GM23338 (cell line): Measurements from ENCODE around the gene FAM76A. TPM values are rescaled to one million over a fixed set of nuclear protein-coding genes. Genes with fewer than 3 reads are reported as not detected.
"Not testable (repeated sequence)": the region's sequence is repeated elsewhere in the genome, so short reads cannot be mapped to it uniquely, and the experiment has no call there.

Experiments used
- ATAC-seq: fragments of 200-7000 bp; cut with Tn5 transposase; 3 replicates; pipeline ENCODE4 v1.9.1; 2020
- DNase-seq: peaks from one replicate; pipeline ENCODE4 v3.0.0-alpha.2; 2015; ENCODE audit warnings: low spot score
- H2AFZ ChIP-seq: fragments of 200-600 bp; sonication (generic); 2 replicates; pipeline ENCODE4 v1.8.0; 2016; ENCODE audit warnings: antibody characterized with exemption, mild to moderate bottlenecking, moderate library complexity
- H3F3A ChIP-seq: fragments of 200-600 bp; sonication (generic); replicated peaks from 2 replicates; pipeline ENCODE4 v1.8.0; 2017; ENCODE audit warnings: antibody characterized with exemption, mixed run types, low read depth
- H3K27ac ChIP-seq: fragments of 200-600 bp; sonication (generic); 2 replicates; pipeline ENCODE4 v1.6.1; 2016; ENCODE audit warnings: low read depth
- H3K27me3 ChIP-seq: fragments of 200-600 bp; sonication (generic); 2 replicates; pipeline ENCODE4 v1.8.0; 2016; ENCODE audit warnings: mild to moderate bottlenecking, mixed run types, moderate library complexity; ENCODE audit not compliant: insufficient read depth
- H3K36me3 ChIP-seq: fragments of 200-600 bp; sonication (generic); 2 replicates; pipeline ENCODE4 v1.8.0; 2016; ENCODE audit warnings: mild to moderate bottlenecking; ENCODE audit not compliant: insufficient read depth
- H3K4me1 ChIP-seq: fragments of 200-600 bp; sonication (generic); 2 replicates; pipeline ENCODE4 v1.8.0; 2016; ENCODE audit warnings: mild to moderate bottlenecking, moderate library complexity; ENCODE audit not compliant: insufficient read depth
- H3K4me2 ChIP-seq: fragments of 200-600 bp; sonication (generic); 2 replicates; pipeline ENCODE4 v1.7.1; 2017; ENCODE audit warnings: mixed run types
- H3K4me3 ChIP-seq: fragments of 200-600 bp; sonication (generic); 2 replicates; pipeline ENCODE4 v1.6.1; 2016; ENCODE audit warnings: mixed run types
- H3K79me2 ChIP-seq: fragments of 200-600 bp; sonication (generic); replicated peaks from 2 replicates; pipeline ENCODE4 v1.8.0; 2017; ENCODE audit warnings: mild to moderate bottlenecking; ENCODE audit not compliant: insufficient read depth
- H3K9me2 ChIP-seq: fragments of 200-600 bp; sonication (generic); 2 replicates; pipeline ENCODE4 v1.8.0; 2017; ENCODE audit not compliant: insufficient read depth
- H4K20me1 ChIP-seq: fragments of 200-600 bp; sonication (generic); replicated peaks from 2 replicates; pipeline ENCODE4 v1.8.0; 2017; ENCODE audit warnings: mild to moderate bottlenecking; ENCODE audit not compliant: insufficient read depth
- H3K27ac Mint-ChIP-seq: 2 replicates; pipeline ENCODE4 v1.8.0; 2020; ENCODE audit warnings: inconsistent platforms, mild to moderate bottlenecking, moderate library complexity, mixed read lengths
- H3K27me3 Mint-ChIP-seq: 3 replicates; pipeline ENCODE4 v1.8.0; 2022; ENCODE audit warnings: low read depth, mild to moderate bottlenecking, moderate library complexity, mixed read lengths, inconsistent platforms; ENCODE audit not compliant: insufficient read depth, poor library complexity
- H3K36me3 Mint-ChIP-seq: 3 replicates; pipeline ENCODE4 v1.8.0; 2021; ENCODE audit warnings: low read depth, mild to moderate bottlenecking, inconsistent platforms, moderate library complexity, mixed read lengths
- H3K4me1 Mint-ChIP-seq: 3 replicates; pipeline ENCODE4 v1.8.0; 2020; ENCODE audit warnings: mild to moderate bottlenecking, inconsistent platforms, mixed read lengths
- H3K4me3 Mint-ChIP-seq: 3 replicates; pipeline ENCODE4 v1.8.0; 2021; ENCODE audit warnings: moderate library complexity, mild to moderate bottlenecking, inconsistent platforms, mixed read lengths
- H3K9me3 Mint-ChIP-seq: 3 replicates; pipeline ENCODE4 v1.8.0; 2020; ENCODE audit warnings: moderate library complexity, mild to moderate bottlenecking, inconsistent platforms, mixed read lengths
- CREB1 ChIP-seq: fragments of 250-450 bp; sonication (Bioruptor Pico); IDR thresholded peaks from 2 replicates; pipeline ENCODE4 v1.5.0; 2020; ENCODE audit warnings: low read depth, mild to moderate bottlenecking, moderate library complexity
- EZH2 ChIP-seq: fragments of 200-600 bp; sonication (generic); IDR thresholded peaks from one replicate; pipeline ENCODE4 v1.8.0; 2017; ENCODE audit warnings: antibody characterized with exemption, mild to moderate bottlenecking, low read depth; ENCODE audit not compliant: unreplicated experiment
- EZH2phosphoT487 ChIP-seq: fragments of 200-600 bp; sonication (generic); IDR thresholded peaks from one replicate; pipeline ENCODE4 v1.8.1; 2018; ENCODE audit warnings: antibody characterized with exemption; ENCODE audit not compliant: unreplicated experiment
- POLR2AphosphoS5 ChIP-seq: IDR thresholded peaks from 2 replicates; pipeline ENCODE4 v1.6.1; 2016; ENCODE audit warnings: antibody characterized with exemption, low read depth
- REST ChIP-seq: IDR thresholded peaks from one replicate; pipeline ENCODE4 v1.6.1; 2018; ENCODE audit warnings: antibody characterized with exemption; ENCODE audit not compliant: unreplicated experiment
- ZNF114 ChIP-seq: fragments of 250-450 bp; sonication (Bioruptor Pico); IDR thresholded peaks from 2 replicates; pipeline ENCODE4 v1.5.0; 2020; ENCODE audit warnings: mild to moderate bottlenecking, moderate library complexity
- ZNF331 ChIP-seq: fragments of 250-450 bp; sonication (Bioruptor Pico); IDR thresholded peaks from 2 replicates; pipeline ENCODE4 v1.5.0; 2020; ENCODE audit warnings: low read depth, mild to moderate bottlenecking, moderate library complexity
- polyA plus RNA-seq: library from polyadenylated mRNA; unstranded; fragments of >200 nt; fragmentation: Nextera tagmentation; extraction: Ambion mirVana; gene quantifications from 2 replicates; pipeline ENCODE4 v1.2.1, GENCODE V29; 2016
- total RNA-seq: library from RNA; depleted of rRNA; stranded (reverse); fragments of >200 nt; shearing (Covaris generic); gene quantifications from 2 replicates; pipeline ENCODE4 v1.2.3, GENCODE V29; 2014
- TF ChIP-seq, protein P1 (sequence below), 2 experiments: fragments of 200-600 bp in 1 of 2; sonication (generic) in 1 of 2; conservative IDR thresholded peaks; 2 replicates each; pipeline versions ENCODE4 v1.5.1 to v1.6.1; 2016 to 2017; ENCODE audit warnings: antibody characterized with exemption in 2 of 2, low read depth in 2 of 2, mild to moderate bottlenecking in 2 of 2, moderate library complexity in 1 of 2

Gene FAM76A
- total and polyA plus RNA-seq, 2 experiments from 2014 or later, result 12.5 to 13.8 TPM

GRCh38 chr1:27680225-27680791 is 45.5 kb upstream of the FAM76A start:
- not testable (repeated sequence) for H3K4me1 Mint-ChIP-seq, ATAC-seq, H3K9me2 ChIP-seq, H3K4me3 ChIP-seq, H3K27me3 ChIP-seq, H3K27me3 Mint-ChIP-seq, H3K4me1 ChIP-seq, H2AFZ ChIP-seq, H3F3A ChIP-seq, H3K27ac Mint-ChIP-seq, H3K27ac ChIP-seq, DNase-seq, H3K36me3 ChIP-seq, H4K20me1 ChIP-seq, H3K79me2 ChIP-seq, H3K4me2 ChIP-seq, H3K4me3 Mint-ChIP-seq
- Mint-ChIP-seq H3K9me3 (peaks cover 52% of the 10 kb centered on the region), H3K36me3 (peaks cover 23% of the 10 kb centered on the region)

GRCh38 chr1:27681580-27681979 is 44.2 kb upstream of the FAM76A start:
- H3K27ac ChIP-seq, H3F3A ChIP-seq, H3K4me3 Mint-ChIP-seq, H3K36me3 ChIP-seq, H3K27me3 Mint-ChIP-seq, H3K79me2 ChIP-seq, H3K4me1 Mint-ChIP-seq, H3K27me3 ChIP-seq, H3K9me2 ChIP-seq, H3K27ac Mint-ChIP-seq, H3K4me2 ChIP-seq, H4K20me1 ChIP-seq, H3K4me3 ChIP-seq, H3K4me1 ChIP-seq, ATAC-seq, DNase-seq, H2AFZ ChIP-seq: not testable (repeated sequence)
- peaks cover 23% of the 10 kb centered on the region for H3K36me3 Mint-ChIP-seq
- peaks cover 52% of the 10 kb centered on the region for H3K9me3 Mint-ChIP-seq

DNA sequence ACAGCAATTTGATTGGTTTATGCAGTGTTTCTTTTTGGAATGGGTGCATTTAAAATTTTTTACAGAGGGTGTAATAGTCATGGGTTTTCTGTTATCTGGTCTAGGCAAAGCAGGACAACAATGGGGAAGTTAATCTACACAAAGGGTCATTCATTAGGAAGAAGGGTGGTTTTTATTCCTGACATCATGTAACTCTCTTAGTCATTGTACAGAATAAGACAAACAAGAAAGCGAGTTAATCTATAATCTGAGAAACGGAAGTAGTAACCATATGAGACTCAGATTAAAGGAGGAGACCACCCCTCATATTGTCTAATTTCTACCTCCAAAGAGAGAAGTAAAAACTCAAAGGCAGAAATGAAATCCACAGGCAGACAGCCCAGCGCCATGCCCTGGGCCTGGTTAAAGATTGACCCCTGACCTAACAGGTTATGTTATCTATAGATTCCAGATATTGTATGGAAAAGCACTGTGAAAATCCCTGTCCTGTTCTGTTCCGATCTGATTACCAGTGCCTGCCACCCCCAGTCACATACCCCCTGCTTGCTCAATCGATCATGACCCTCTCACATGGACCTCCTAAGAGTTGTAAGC is 43.3 kb upstream of the FAM76A start:
- Histone ChIP-seq H3K36me3 (no peaks in the 10 kb centered on the region; the same call in 1 of the 2 replicates), H3K4me1 (no peaks in the 10 kb centered on the region), H3K4me2 (no peak overlapping the region), H3K79me2 (no peaks in the 10 kb centered on the region), H3F3A (no peaks in the 10 kb centered on the region), H3K4me3 (no peak overlapping the region), H3K9me2 (no peaks in the 10 kb centered on the region), H3K27me3 (no peaks in the 10 kb centered on the region), H4K20me1 (no peaks in the 10 kb centered on the region), H2AFZ (no peak overlapping the region), H3K27ac (no peak overlapping the region)
- H3K27me3 Mint-ChIP-seq, result peaks cover 5% of the 10 kb centered on the region
- peaks cover 23% of the 10 kb centered on the region for H3K36me3 Mint-ChIP-seq
- no peak overlapping the region for H3K4me3 Mint-ChIP-seq
- no peak overlapping the region for H3K27ac Mint-ChIP-seq
- no peaks in the 10 kb centered on the region; the same call in 2 of the 3 replicates for H3K4me1 Mint-ChIP-seq
- H3K9me3 Mint-ChIP-seq, result peaks cover 52% of the 10 kb centered on the region
- ATAC-seq (no peak), DNase-seq (no peak)
- no peak for TF ChIP-seq REST
- TF ChIP-seq ZNF114 (CRISPR knock-in tag), result no peak
- TF ChIP-seq CREB1 (CRISPR knock-in tag), result no peak
- no peak for TF ChIP-seq ZNF331 (CRISPR knock-in tag)
- no peak for TF ChIP-seq EZH2phosphoT487
- TF ChIP-seq, protein P1, sequence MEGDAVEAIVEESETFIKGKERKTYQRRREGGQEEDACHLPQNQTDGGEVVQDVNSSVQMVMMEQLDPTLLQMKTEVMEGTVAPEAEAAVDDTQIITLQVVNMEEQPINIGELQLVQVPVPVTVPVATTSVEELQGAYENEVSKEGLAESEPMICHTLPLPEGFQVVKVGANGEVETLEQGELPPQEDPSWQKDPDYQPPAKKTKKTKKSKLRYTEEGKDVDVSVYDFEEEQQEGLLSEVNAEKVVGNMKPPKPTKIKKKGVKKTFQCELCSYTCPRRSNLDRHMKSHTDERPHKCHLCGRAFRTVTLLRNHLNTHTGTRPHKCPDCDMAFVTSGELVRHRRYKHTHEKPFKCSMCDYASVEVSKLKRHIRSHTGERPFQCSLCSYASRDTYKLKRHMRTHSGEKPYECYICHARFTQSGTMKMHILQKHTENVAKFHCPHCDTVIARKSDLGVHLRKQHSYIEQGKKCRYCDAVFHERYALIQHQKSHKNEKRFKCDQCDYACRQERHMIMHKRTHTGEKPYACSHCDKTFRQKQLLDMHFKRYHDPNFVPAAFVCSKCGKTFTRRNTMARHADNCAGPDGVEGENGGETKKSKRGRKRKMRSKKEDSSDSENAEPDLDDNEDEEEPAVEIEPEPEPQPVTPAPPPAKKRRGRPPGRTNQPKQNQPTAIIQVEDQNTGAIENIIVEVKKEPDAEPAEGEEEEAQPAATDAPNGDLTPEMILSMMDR (conservative IDR thresholded peaks at IDR 0.05; ENCODE audit: low read depth in 2 of 2), result no peak
- TF ChIP-seq EZH2, result no peak
- no peak for TF ChIP-seq POLR2AphosphoS5
